Measurements from ENCODE around the gene LMNTD2. TPM values are rescaled to one million over a fixed set of nuclear protein-coding genes. Genes with fewer than 3 reads are reported as not detected.

The LMNTD2 gene
- polyA plus RNA-seq, 1 donor from 2014 or later: 0.61 TPM

GRCh38 chr11:568306-569157 lies 8.0 kb upstream of the LMNTD2 start:
- no peaks in the 10 kb centered on the region for H3K9me2 ChIP-seq (ENCODE audit: insufficient read depth, low read length)
- no peaks in the 10 kb centered on the region for H3K79me2 ChIP-seq (replicated peaks; ENCODE audit: insufficient read depth, low read length)
- H2AFZ ChIP-seq (ENCODE audit: low read depth, low read length): no peak overlapping the region
- no peaks in the 10 kb centered on the region for H3K9me3 ChIP-seq (ENCODE audit: low read length)
- no peak overlapping the region for H3K4me2 ChIP-seq (ENCODE audit: low read length)
- TF ChIP-seq EP300 (conservative IDR thresholded peaks at IDR 0.05; ENCODE audit: poor library complexity, severe bottlenecking): peak; percentile 58
- TF ChIP-seq TAF1 (IDR thresholded peaks at IDR 0.05; ENCODE audit: low read depth): no peak
- TF ChIP-seq MXI1 (conservative IDR thresholded peaks at IDR 0.05; ENCODE audit: poor library complexity, severe bottlenecking): peak; percentile 56
- H3K36me3 ChIP-seq (ENCODE audit: insufficient read depth, low read length): no peaks in the 10 kb centered on the region
- no peaks in the 10 kb centered on the region for H3F3A ChIP-seq (ENCODE audit: insufficient read depth, low read length, poor library complexity, severe bottlenecking)
- H3K27ac ChIP-seq (ENCODE audit: low read length): no peak overlapping the region
- H3K9ac ChIP-seq (ENCODE audit: low read length): peak overlapping the region; percentile 69
- no peaks in the 10 kb centered on the region for H3K27me3 ChIP-seq (ENCODE audit: insufficient read depth, low read depth, low read length)
- peak overlapping the region; percentile 69 for H3K4me3 ChIP-seq (ENCODE audit: low read length)
- H4K20me1 ChIP-seq (ENCODE audit: insufficient read depth): no peaks in the 10 kb centered on the region

GRCh38 chr11:567629-568292 lies 7.2 kb upstream of the LMNTD2 start:
- Histone ChIP-seq H3K79me2 (replicated peaks; ENCODE audit: insufficient read depth, low read length) (no peaks in the 10 kb centered on the region), H3K4me3 (ENCODE audit: low read length) (peak overlapping the region; percentile 63), H3K9me3 (ENCODE audit: low read length) (no peaks in the 10 kb centered on the region), H3K27ac (ENCODE audit: low read length) (no peak overlapping the region), H3F3A (ENCODE audit: insufficient read depth, low read length, poor library complexity, severe bottlenecking) (no peaks in the 10 kb centered on the region), H3K9me2 (ENCODE audit: insufficient read depth, low read length) (no peaks in the 10 kb centered on the region), H4K20me1 (ENCODE audit: insufficient read depth) (no peaks in the 10 kb centered on the region), H3K36me3 (ENCODE audit: insufficient read depth, low read length) (no peaks in the 10 kb centered on the region), H3K4me2 (ENCODE audit: low read length) (no peak overlapping the region), H2AFZ (ENCODE audit: low read depth, low read length) (no peak overlapping the region), H3K27me3 (ENCODE audit: insufficient read depth, low read depth, low read length) (no peaks in the 10 kb centered on the region), H3K9ac (ENCODE audit: low read length) (peak overlapping the region; percentile 39)
- TF ChIP-seq EP300 (conservative IDR thresholded peaks at IDR 0.05; ENCODE audit: poor library complexity, severe bottlenecking) (no peak), EZH2 (IDR thresholded peaks at IDR 0.05; ENCODE audit: borderline replicate concordance, insufficient read depth, low read length, poor library complexity, severe bottlenecking) (no peak), POLR2AphosphoS5 (IDR thresholded peaks at IDR 0.05) (no peak), RAD21 (conservative IDR thresholded peaks at IDR 0.05) (no peak), CTCF (IDR thresholded peaks at IDR 0.05; ENCODE audit: poor library complexity, severe bottlenecking) (no peak), MXI1 (conservative IDR thresholded peaks at IDR 0.05; ENCODE audit: poor library complexity, severe bottlenecking) (no peak), SMC3 (conservative IDR thresholded peaks at IDR 0.05; ENCODE audit: poor library complexity) (no peak)

GRCh38 chr11:567011-567628 lies 6.6 kb upstream of the LMNTD2 start:
- TF ChIP-seq RAD21 (conservative IDR thresholded peaks at IDR 0.05) (no peak), TAF1 (IDR thresholded peaks at IDR 0.05; ENCODE audit: low read depth) (no peak), EP300 (conservative IDR thresholded peaks at IDR 0.05; ENCODE audit: poor library complexity, severe bottlenecking) (no peak)
- Histone ChIP-seq H3K9me2 (ENCODE audit: insufficient read depth, low read length) (no peaks in the 10 kb centered on the region), H3K36me3 (ENCODE audit: insufficient read depth, low read length) (no peaks in the 10 kb centered on the region), H3K27ac (ENCODE audit: low read length) (no peak overlapping the region), H3K4me3 (ENCODE audit: low read length) (no peak overlapping the region), H3K9ac (ENCODE audit: low read length) (no peak overlapping the region), H3K4me2 (ENCODE audit: low read length) (no peak overlapping the region), H3F3A (ENCODE audit: insufficient read depth, low read length, poor library complexity, severe bottlenecking) (no peaks in the 10 kb centered on the region), H3K79me2 (replicated peaks; ENCODE audit: insufficient read depth, low read length) (no peaks in the 10 kb centered on the region), H3K27me3 (ENCODE audit: insufficient read depth, low read depth, low read length) (no peaks in the 10 kb centered on the region), H2AFZ (ENCODE audit: low read depth, low read length) (no peak overlapping the region), H3K9me3 (ENCODE audit: low read length) (no peaks in the 10 kb centered on the region), H4K20me1 (ENCODE audit: insufficient read depth) (no peaks in the 10 kb centered on the region)
